Stomach (tissue), 4 donors: ENCODE measurements around the gene KLF15.
"Not testable (repeated sequence)": the region's sequence is repeated elsewhere in the genome, so short reads cannot be mapped to it uniquely, and the experiment has no call there.

Experiments
- CTCF ChIP-seq, 7 experiments: fragments of 450-650 bp in 4 of 7; fragments of 200-600 bp in 3 of 7; sonication (generic) in 3 of 7; IDR thresholded peaks; one replicate each; pipeline ENCODE4 v1.5.1; 2016 to 2019; ENCODE audit warnings: antibody characterized with exemption in 7 of 7, control low read depth in 2 of 7, mild to moderate bottlenecking in 1 of 7
- POLR2A ChIP-seq, 4 donors: fragments of 450-650 bp; IDR thresholded peaks; one replicate each; pipeline ENCODE4 v1.6.1; 2016; ENCODE audit warnings: antibody characterized with exemption in 4 of 4, control low read depth in 2 of 4, mild to moderate bottlenecking in 1 of 4, moderate library complexity in 1 of 4
- POLR2AphosphoS5 ChIP-seq, 3 donors: sonication (generic); formaldehyde crosslinking; IDR thresholded peaks; one replicate each; pipeline ENCODE4 v1.6.1; 2016; ENCODE audit warnings: antibody characterized with exemption in 3 of 3

- not testable (repeated sequence) for TF ChIP-seq POLR2A, CTCF, POLR2AphosphoS5 (IDR thresholded peaks at IDR 0.05)
These were observed 25.3 kb downstream of the KLF15 start for GRCh38 chr3:126331812-126332336.
